LoVo (cell line): ENCODE data around the gene SFXN3.
A peak's percentile ranks its signal among the peaks of the same experiment; 100 is the strongest.

Experiments
- DNase-seq: peaks from one replicate; pipeline ENCODE4 v3.0.0-alpha.2; 2016; ENCODE audit warnings: low spot score

The SFXN3 gene

GRCh38 chr10:101060036-101060950 is 29.3 kb downstream of the SFXN3 start:
- DNase-seq: peak; percentile 94

GRCh38 chr10:101060951-101061623 is 30.1 kb downstream of the SFXN3 start:
- peak; percentile 94 for DNase-seq

- DNase-seq: no peak
Measured at GRCh38 chr10:101061624-101062231, 30.7 kb downstream of the SFXN3 start, which contains the start of gene KAZALD1. KAZALD1 (plus strand) TSS chr10:101061989; CDS start chr10:101062593, 604 bp downstream.

GRCh38 chr10:101062232-101063049 is 31.4 kb downstream of the SFXN3 start:
- DNase-seq: peak; percentile 75

DNA sequence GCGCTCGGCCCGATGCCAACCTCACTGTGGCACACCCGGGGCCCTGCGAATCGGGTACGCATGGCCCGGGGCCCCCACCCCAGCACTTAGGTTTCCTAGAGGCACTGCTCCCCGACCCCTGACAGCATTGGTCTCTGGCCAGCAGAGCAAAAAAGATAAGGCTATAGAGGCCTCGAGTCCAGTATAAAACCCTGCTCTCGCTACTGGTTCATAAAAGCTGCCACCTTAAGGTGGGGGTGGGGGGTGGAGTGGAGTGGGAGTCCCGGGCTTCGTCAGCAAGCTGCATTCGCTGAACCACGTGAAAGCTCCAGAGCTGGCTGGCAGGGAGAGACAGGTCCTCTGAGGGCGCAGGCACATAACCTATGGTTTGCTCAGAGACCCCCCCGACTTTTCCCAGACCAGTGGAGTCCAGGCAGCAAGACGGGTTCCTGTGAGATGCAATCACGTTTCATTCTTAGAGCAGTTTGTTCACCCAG is 32.1 kb downstream of the SFXN3 start:
- DNase-seq: no peak

DNA sequence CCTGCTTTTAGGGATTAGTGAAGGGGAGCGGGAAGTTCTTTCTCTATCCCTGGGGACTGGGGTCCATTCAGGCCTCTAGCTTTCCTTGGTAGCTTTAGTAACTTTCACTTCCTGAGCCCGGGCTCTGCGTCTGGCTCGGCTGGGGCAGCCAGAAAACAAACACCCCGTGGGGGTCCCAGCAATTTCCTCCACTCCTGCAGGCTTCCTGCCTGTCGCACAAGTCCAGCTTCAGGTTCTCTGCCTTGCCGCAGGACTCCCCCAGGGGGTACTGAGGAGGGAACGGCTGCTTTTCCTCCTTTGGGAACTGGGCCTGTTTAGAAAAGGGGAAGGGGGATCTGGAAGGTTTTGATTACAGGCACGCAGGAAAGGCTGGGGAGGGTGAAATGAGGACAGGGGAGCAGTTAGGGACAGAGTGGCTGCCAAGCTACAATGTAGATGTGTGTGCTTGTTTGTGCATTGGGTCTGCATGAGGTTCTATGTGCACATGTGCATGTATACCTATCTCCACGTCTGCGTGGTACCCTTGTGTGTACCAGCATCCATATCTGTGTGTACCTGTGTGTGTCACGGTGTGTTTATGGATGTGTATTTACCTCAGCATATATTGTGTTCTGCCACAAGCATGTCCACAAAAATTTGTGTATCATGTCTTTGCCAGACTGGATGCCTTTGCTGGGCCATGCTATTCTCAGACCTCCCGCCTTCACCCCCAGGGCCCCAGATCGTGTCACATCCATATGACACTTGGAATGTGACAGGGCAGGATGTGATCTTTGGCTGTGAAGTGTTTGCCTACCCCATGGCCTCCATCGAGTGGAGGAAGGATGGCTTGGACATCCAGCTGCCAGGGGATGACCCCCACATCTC is 32.7 kb downstream of the SFXN3 start:
- DNase-seq: no peak

DNA sequence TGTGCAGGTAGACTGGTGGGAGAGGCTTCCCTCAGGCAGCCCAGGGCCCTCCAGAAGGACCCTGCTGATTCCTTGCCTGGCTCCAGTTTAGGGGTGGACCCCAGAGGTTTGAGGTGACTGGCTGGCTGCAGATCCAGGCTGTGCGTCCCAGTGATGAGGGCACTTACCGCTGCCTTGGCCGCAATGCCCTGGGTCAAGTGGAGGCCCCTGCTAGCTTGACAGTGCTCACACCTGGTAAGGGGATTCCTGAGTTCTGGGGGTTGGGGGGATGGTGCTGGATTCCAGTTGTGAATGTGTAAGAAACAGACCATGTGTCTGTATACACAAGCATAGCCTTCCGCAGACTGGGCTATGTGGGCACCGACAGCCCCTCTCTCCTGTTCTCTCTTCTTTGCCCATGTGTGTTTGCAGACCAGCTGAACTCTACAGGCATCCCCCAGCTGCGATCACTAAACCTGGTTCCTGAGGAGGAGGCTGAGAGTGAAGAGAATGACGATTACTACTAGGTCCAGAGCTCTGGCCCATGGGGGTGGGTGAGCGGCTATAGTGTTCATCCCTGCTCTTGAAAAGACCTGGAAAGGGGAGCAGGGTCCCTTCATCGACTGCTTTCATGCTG is 33.5 kb downstream of the SFXN3 start:
- DNase-seq: no peak

DNA sequence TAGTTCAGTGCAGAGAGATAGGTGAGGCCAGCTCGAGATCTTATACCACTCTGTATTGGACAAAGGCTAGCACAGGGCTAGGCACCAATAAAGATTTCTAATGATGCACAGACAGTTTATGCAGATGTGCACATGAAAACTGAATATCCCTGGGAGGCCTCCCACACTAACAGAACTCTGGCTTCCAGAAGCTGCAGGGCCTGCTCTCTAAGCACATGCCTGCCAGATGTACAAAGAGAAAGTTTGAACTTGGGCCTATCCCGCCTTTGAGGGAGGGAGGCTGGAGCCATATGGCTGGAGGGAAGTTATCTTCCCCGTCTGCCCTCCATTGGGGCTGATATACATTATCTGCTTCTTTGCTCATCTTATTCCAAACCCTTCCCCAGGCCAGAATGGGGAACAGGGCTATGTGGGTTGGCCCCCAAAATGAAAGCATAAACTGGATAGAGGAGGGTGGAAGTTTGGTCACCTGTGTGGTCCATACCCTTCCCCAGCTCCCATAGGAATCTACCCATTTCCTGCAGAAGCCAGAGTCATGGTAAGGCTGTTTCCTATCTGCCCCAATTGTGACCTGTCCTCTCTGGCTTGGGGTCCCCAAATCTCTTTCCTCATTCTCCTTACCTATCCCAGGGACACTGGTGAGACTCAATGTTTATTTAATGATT is 34.6 kb downstream of the SFXN3 start:
- no peak for DNase-seq

GRCh38 chr10:101066146-101066895 is 35.3 kb downstream of the SFXN3 start:
- DNase-seq: peak; percentile 91

GRCh38 chr10:101066896-101067355 is 35.9 kb downstream of the SFXN3 start:
- no peak for DNase-seq

DNA sequence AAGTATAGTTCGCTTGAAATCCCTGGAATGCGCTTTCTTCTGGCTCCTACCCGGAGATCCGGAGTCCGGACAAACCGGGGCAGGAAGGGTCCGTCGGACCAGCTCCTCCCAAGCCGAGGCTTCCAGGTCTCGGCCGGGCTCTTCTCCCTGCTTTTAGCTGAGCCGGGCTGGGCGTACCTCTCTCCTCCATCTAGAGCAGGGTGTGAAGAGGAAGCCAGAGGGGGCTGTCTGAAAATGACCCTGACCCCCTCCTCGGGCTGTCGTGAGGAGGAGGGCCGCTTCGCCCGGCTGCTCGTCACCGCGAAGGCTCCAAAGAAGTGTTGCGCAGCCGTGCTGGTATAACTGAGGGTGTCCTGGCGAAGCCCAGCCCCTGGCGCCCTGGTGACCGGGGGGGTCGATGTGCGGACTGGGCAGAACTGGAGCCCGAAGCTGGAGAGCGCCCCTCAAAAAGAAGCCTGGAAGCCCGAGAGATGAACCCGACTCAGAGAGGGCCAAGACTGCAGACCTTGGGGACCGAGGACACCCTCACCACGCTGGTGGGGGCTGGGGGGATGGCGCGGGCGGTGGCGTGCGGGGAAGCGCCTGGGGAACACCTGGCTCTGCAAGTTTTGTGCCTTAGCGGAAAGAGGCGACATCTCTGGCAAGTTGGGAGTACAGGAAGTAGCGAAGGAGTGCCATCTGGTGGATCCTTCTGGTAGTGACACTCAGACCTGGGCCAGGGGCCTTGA is 36.5 kb downstream of the SFXN3 start:
- peak; percentile 85 for DNase-seq

- DNase-seq: no peak
Measured at GRCh38 chr10:101069441-101069840, 38.4 kb downstream of the SFXN3 start.

DNA sequence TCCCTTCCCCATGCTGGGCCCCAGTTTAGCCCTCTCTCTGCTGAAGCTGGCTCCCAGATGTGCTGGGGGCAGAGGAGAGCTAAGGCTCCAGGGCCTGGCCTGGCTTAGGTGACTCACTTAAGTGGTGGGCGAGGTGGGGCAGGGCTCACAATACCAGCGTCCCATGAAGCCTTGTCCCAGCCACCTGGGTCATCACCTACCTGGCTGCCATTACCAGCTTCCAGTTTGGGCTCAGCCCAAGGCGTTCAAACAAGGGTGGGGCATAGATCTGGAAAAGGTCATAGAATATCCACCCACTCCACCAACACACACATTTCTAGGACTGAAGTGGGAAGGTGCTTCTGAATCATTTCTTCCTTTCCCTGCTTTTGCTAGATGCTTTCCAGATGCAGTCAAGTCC is 39.1 kb downstream of the SFXN3 start:
- peak; percentile 11 for DNase-seq

GRCh38 chr10:101071267-101071884 is 40.3 kb downstream of the SFXN3 start:
- DNase-seq: no peak

GRCh38 chr10:101071885-101072433 is 40.9 kb downstream of the SFXN3 start:
- DNase-seq: no peak

GRCh38 chr10:101072923-101073322 is 41.9 kb downstream of the SFXN3 start:
- DNase-seq: no peak

DNA sequence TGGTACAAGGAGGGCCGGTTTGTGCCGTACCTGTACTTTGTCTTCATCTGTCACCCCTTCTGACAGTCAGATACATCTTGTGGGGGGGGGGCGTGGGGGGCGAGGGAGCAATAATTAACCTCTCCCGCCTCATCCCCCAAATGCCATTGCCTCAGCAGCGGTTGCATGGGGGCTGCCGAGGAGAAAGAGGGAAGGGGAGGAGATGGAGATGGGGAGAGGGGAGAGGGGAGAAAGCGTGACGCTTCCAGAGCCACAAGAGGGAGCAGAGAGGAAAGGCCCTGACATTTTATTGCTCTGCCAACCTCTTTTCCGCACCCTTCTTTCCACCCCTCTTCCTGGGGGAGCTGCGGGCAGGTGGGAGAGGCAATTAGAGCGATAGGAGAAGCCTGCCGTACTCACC is 42.6 kb downstream of the SFXN3 start:
- no peak for DNase-seq
